Measurements from ENCODE around the gene FREM1.

Gene FREM1

DNA sequence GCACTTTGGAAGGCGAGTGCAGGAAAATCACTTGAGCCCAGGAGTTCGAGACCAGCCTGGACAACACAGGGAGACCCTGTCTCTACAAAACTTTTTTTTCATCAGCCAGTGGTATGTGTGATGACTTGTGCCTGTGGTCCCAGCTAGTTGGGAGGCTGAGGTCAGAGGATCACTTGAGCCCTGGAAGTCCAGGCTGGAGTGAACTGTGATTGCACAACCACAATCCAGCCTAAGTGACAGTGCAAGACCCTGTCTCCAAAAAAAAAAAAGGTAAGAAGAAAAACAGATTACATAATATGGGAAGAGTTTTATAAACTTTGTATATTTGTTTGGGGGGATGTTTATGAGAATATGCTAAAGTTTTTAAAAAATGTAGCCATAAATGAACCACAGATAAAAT is 111.2 kb downstream of the FREM1 start:
- no peak overlapping the region for H3K27ac ChIP-seq
- TF ChIP-seq CTCF (IDR thresholded peaks at IDR 0.05) = no peak
- no peak for TF ChIP-seq ZFX (IDR thresholded peaks at IDR 0.05; ENCODE audit: borderline replicate concordance)

DNA sequence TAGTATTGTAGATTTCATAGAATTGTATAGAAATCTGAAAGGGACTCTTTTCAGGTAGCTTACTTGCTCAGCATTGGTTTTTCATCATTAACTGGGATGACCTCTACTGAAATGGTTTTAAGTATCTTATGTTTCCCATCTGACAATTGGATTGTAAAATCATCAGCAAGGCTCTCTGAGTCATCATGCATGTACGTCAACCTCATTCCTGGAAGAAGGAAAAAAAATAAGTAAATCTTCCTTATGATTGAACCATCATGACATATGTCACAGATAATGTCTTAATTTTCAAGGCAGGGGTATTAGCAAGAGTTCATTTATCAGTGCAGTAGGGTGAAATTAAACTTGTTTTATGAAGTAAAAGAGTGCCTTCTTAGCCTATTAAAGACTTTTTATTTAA is 112.8 kb downstream of the FREM1 start:
- H3K27ac ChIP-seq = no peak overlapping the region
- TF ChIP-seq ZFX (IDR thresholded peaks at IDR 0.05; ENCODE audit: borderline replicate concordance) = no peak
- TF ChIP-seq CTCF (IDR thresholded peaks at IDR 0.05) = no peak

GRCh38 chr9:14793389-14793788 is 116.8 kb downstream of the FREM1 start:
- no peak for TF ChIP-seq ZFX (IDR thresholded peaks at IDR 0.05; ENCODE audit: borderline replicate concordance)
- no peak for TF ChIP-seq CTCF (IDR thresholded peaks at IDR 0.05)
- no peak overlapping the region for H3K27ac ChIP-seq

DNA sequence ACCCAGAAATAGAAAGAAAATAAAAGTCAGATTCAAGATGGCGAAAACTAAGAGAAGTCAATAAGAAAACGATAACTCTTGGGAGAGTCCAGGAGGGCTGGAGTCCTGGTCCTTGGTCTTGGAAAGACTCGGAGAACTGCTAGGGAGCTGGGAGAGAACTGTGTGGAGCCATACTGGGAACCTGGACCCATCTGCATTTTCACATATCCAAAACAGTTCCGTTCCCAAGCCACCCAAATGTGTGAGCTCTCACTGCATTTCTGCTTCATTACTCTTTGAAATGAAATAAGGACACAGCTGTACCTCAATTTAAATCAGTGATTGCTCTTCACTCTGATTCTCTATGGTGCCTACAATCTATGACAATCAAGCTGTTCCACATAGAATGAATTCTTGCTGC is 119.6 kb downstream of the FREM1 start:
- TF ChIP-seq ZFX (IDR thresholded peaks at IDR 0.05; ENCODE audit: borderline replicate concordance) = no peak
- TF ChIP-seq CTCF (IDR thresholded peaks at IDR 0.05) = no peak
- no peak overlapping the region for H3K27ac ChIP-seq

- TF ChIP-seq ZFX (IDR thresholded peaks at IDR 0.05; ENCODE audit: borderline replicate concordance) = no peak
These were observed 121.4 kb downstream of the FREM1 start for GRCh38 chr9:14788846-14789245.

GRCh38 chr9:14783358-14783757 is 126.9 kb downstream of the FREM1 start:
- H3K27ac ChIP-seq = no peak overlapping the region
- TF ChIP-seq CTCF (IDR thresholded peaks at IDR 0.05) (no peak), ZFX (IDR thresholded peaks at IDR 0.05; ENCODE audit: borderline replicate concordance) (no peak)

More at GRCh38 chr9:14788846-14789245, 121.4 kb downstream of the FREM1 start:
- H3K27ac ChIP-seq = no peak overlapping the region

DNA sequence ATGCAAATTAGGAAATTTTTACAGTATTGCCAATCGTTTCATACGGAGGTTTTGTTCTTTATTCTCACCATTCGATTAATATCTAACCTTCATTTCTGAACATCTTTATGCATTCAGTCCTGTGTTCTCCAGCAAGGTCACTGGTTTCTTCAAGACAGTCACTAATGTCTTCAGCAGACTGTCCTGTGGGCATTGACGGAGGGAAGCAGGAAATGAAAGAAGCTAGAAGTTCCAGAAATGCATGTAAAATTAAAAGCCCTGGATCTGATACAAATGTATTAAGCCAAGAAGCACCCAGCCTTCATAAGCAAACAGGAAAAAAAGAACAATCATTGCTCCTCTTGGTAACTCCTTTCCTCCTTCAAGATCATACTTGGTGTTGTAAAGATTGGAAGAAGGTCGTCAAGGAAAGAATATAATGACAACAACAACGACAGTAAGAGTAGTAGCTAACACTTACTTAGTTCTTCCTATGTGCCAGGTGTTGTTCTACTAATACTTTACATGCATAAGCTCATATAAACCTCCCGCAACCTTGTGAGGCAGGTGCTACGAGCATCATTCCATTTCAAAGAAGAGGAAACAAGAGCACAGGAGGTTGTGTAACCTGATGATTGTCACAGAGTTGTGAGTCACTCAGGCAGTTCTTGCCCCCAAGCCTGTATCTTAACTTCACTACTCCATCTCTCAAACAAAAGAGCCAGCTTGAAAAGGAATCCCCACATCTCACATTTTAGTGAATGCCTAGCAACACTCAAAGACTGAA is 127.8 kb downstream of the FREM1 start:
- H3K27ac ChIP-seq = no peak overlapping the region
- no peak for TF ChIP-seq CTCF (IDR thresholded peaks at IDR 0.05)
- no peak for TF ChIP-seq ZFX (IDR thresholded peaks at IDR 0.05; ENCODE audit: borderline replicate concordance)

GRCh38 chr9:14780693-14781092 is 129.5 kb downstream of the FREM1 start:
- no peak for TF ChIP-seq CTCF (IDR thresholded peaks at IDR 0.05)
- no peak for TF ChIP-seq ZFX (IDR thresholded peaks at IDR 0.05; ENCODE audit: borderline replicate concordance)
- H3K27ac ChIP-seq = no peak overlapping the region

All from 22Rv1 (cell line).